Measurements from ENCODE around the gene OR4D11. TPM values are rescaled to one million over a fixed set of nuclear protein-coding genes. Genes with fewer than 3 reads are reported as not detected.

Gene OR4D11
- total RNA-seq, 1 donor from 2014 or later: not detected

Other genes with a start within 250 kb of the OR4D11 start
- gene OR5AN1, start 144.7 kb upstream of the OR4D11 start, total RNA-seq: not detected
- not detected for gene OR5A2, start 77.2 kb upstream of the OR4D11 start, total RNA-seq
- not detected for gene OR5A1, start 67.1 kb upstream of the OR4D11 start, total RNA-seq
- not detected for gene OR4D6, start 46.6 kb upstream of the OR4D11 start, total RNA-seq
- not detected for gene OR4D10, start 30.3 kb upstream of the OR4D11 start, total RNA-seq
- gene OR4D9, start 8.0 kb downstream of the OR4D11 start, total RNA-seq: not detected
- gene OSBP, start 112.2 kb downstream of the OR4D11 start, total RNA-seq: 16.7 TPM
- gene PATL1, start 165.5 kb downstream of the OR4D11 start, total RNA-seq: 6.8 TPM
- gene OR10V1, start 210.3 kb downstream of the OR4D11 start, total RNA-seq: not detected